HepG2 (cell line): ENCODE measurements around the gene GAL3ST2. TPM values are rescaled to one million over a fixed set of nuclear protein-coding genes. Genes with fewer than 3 reads are reported as not detected.

ENCODE experiments used
- CHD2 ChIP-seq: IDR thresholded peaks from 2 replicates; pipeline ENCODE4 v1.6.1; 2011; ENCODE audit warnings: low read depth, low read length, improper control_type of control experiment
- DBP ChIP-seq: sonication (generic); formaldehyde crosslinking; IDR thresholded peaks from 2 replicates; pipeline ENCODE4 v1.4.0; 2020; ENCODE audit warnings: missing genetic modification reagents; ENCODE audit errors: not compliant biosample characterization
- EED ChIP-seq: sonication (generic); formaldehyde crosslinking; IDR thresholded peaks from 2 replicates; pipeline ENCODE4 v1.5.0; 2020; ENCODE audit warnings: mild to moderate bottlenecking, missing genetic modification reagents
- GABPB1 ChIP-seq: IDR thresholded peaks from 2 replicates; pipeline ENCODE4 v1.6.1; 2016; ENCODE audit warnings: mild to moderate bottlenecking, missing genetic modification reagents, moderate library complexity, missing compliant biosample characterization
- HDAC1 ChIP-seq: sonication (generic); formaldehyde crosslinking; IDR thresholded peaks from 2 replicates; pipeline ENCODE4 v1.5.1; 2020; ENCODE audit warnings: mild to moderate bottlenecking, missing genetic modification reagents
- JUN ChIP-seq: sonication (generic); formaldehyde crosslinking; IDR thresholded peaks from 2 replicates; pipeline ENCODE4 v1.4.0; 2020; ENCODE audit warnings: mild to moderate bottlenecking, missing genetic modification reagents
- MAX ChIP-seq: IDR thresholded peaks from 2 replicates; pipeline ENCODE4 v1.6.1; 2012; ENCODE audit warnings: inconsistent platforms
- MTA3 ChIP-seq: sonication (generic); formaldehyde crosslinking; IDR thresholded peaks from 2 replicates; pipeline ENCODE4 v1.4.0; 2020; ENCODE audit warnings: missing genetic modification reagents
- NCOR1 ChIP-seq: fragments of 200-600 bp; sonication (generic); IDR thresholded peaks from 2 replicates; pipeline ENCODE4 v1.7.0; 2017; ENCODE audit warnings: antibody characterized with exemption, low read length, borderline replicate concordance
- NR2F6 ChIP-seq, 2 experiments: IDR thresholded peaks; 2 replicates each; pipeline ENCODE4 v1.6.1; 2016; ENCODE audit warnings: antibody characterized with exemption in 1 of 2, mild to moderate bottlenecking in 1 of 2
- PCBP2 ChIP-seq: fragments of 200-400 bp; formaldehyde crosslinking; optimal IDR thresholded peaks from 2 replicates; pipeline ENCODE3; 2018; ENCODE audit warnings: low read length, low read depth; ENCODE audit not compliant: poor library complexity, severe bottlenecking
- PLRG1 ChIP-seq: fragments of 450-650 bp; conservative IDR thresholded peaks from 2 replicates; pipeline ENCODE4 v1.6.1; 2016
- SOX13 ChIP-seq, 3 experiments: fragments of 450-650 bp in 1 of 3; sonication (generic) in 1 of 3; formaldehyde crosslinking in 1 of 3; IDR thresholded peaks in 2 of 3; conservative IDR thresholded peaks in 1 of 3; 2 replicates each; pipeline versions ENCODE4 v1.5.0 to v1.6.1; 2016 to 2020; ENCODE audit warnings: antibody characterized with exemption in 1 of 3, mild to moderate bottlenecking in 1 of 3, missing compliant biosample characterization in 1 of 3, missing genetic modification reagents in 1 of 3, moderate library complexity in 1 of 3
- STAG1 ChIP-seq: sonication (generic); formaldehyde crosslinking; IDR thresholded peaks from 2 replicates; pipeline ENCODE4 v1.4.0; 2020; ENCODE audit warnings: missing genetic modification reagents
- TBP ChIP-seq: sonication (generic); formaldehyde crosslinking; IDR thresholded peaks from 2 replicates; pipeline ENCODE4 v1.5.0; 2020; ENCODE audit warnings: missing genetic modification reagents
- USF2 ChIP-seq, 2 experiments: sonication (generic) in 1 of 2; formaldehyde crosslinking in 1 of 2; IDR thresholded peaks; 2 replicates each; pipeline versions ENCODE4 v1.5.1 to v1.6.1; 2011 to 2020; ENCODE audit warnings: borderline replicate concordance in 1 of 2, low read depth in 1 of 2, low read length in 1 of 2, mild to moderate bottlenecking in 1 of 2, missing genetic modification reagents in 1 of 2, moderate library complexity in 1 of 2
- ZBTB25 ChIP-seq: IDR thresholded peaks from 2 replicates; pipeline ENCODE4 v1.6.1; 2018; ENCODE audit warnings: missing genetic modification reagents
- ZKSCAN8 ChIP-seq: IDR thresholded peaks from 2 replicates; pipeline ENCODE4 v1.6.1; 2016; ENCODE audit warnings: borderline replicate concordance, missing genetic modification reagents, missing compliant biosample characterization
- ZMYM4 ChIP-seq: sonication (generic); formaldehyde crosslinking; IDR thresholded peaks from 2 replicates; pipeline ENCODE4 v1.8.1; 2023; ENCODE audit warnings: mild to moderate bottlenecking, missing genetic modification reagents
- ZNF383 ChIP-seq: sonication (generic); formaldehyde crosslinking; IDR thresholded peaks from 2 replicates; pipeline ENCODE4 v1.4.0; 2020; ENCODE audit warnings: missing genetic modification reagents, mild to moderate bottlenecking, borderline replicate concordance
- ZNF496 ChIP-seq: sonication (generic); formaldehyde crosslinking; IDR thresholded peaks from 2 replicates; pipeline ENCODE4 v1.8.1; 2023; ENCODE audit warnings: mild to moderate bottlenecking, moderate library complexity, missing genetic modification reagents; ENCODE audit not compliant: insufficient replicate concordance
- ZNF530 ChIP-seq: sonication (generic); formaldehyde crosslinking; IDR thresholded peaks from 2 replicates; pipeline ENCODE4 v1.5.0; 2020; ENCODE audit warnings: low read depth, mild to moderate bottlenecking, missing genetic modification reagents
- ZNF543 ChIP-seq: sonication (generic); formaldehyde crosslinking; IDR thresholded peaks from 2 replicates; pipeline ENCODE4 v1.4.0; 2020; ENCODE audit warnings: mild to moderate bottlenecking, missing genetic modification reagents
- ZNF660 ChIP-seq: sonication (generic); formaldehyde crosslinking; IDR thresholded peaks from 2 replicates; pipeline ENCODE4 v1.5.1; 2020; ENCODE audit warnings: mild to moderate bottlenecking, low read depth, missing genetic modification reagents, borderline replicate concordance
- polyA plus RNA-seq, 8 experiments: library from polyadenylated mRNA; depleted of rRNA in 3 of 8; stranded (reverse) in 7 of 8; unstranded in 1 of 8; fragments of >200 nt; fragmentation: Illumina TruSeq in 4 of 8; extraction: Trizol in 4 of 8; gene quantifications; 2 replicates each; pipeline versions ENCODE4 v1.2.1 to v1.2.3, GENCODE V29; 2011 to 2016; ENCODE audit warnings: low read depth in 4 of 8, missing spikeins in 1 of 8, mixed read lengths in 1 of 8; ENCODE audit not compliant: insufficient read depth in 1 of 8
- total RNA-seq, 5 experiments: library from RNA; depleted of rRNA; stranded (reverse); fragments of >200 nt; fragmentation: Illumina TruSeq; extraction: Trizol; gene quantifications; 2 replicates each; pipeline ENCODE4 v1.2.3, GENCODE V29; 2016; ENCODE audit warnings: low read depth in 1 of 5

The GAL3ST2 gene
- total and polyA plus RNA-seq, 2 of the 13 experiments (the other 11 are each of a cell fraction or from before 2014, with no cell fraction given), result 0.17 to 0.20 TPM

- peak; percentile 91; the same call in 1 of the 2 replicates for TF ChIP-seq NCOR1
- TF ChIP-seq PLRG1, result no peak
- TF ChIP-seq ZMYM4 (CRISPR knock-in tag), result peak; percentile 75
- no peak for TF ChIP-seq DBP (CRISPR knock-in tag)
- no peak for TF ChIP-seq ZNF530 (CRISPR knock-in tag)
- TF ChIP-seq PCBP2, result no peak
- TF ChIP-seq TBP (CRISPR knock-in tag), result no peak
- peak; percentile 74 for TF ChIP-seq GABPB1 (CRISPR knock-in tag)
- TF ChIP-seq SOX13 (IDR thresholded peaks at IDR 0.05), result no peak; the same call in 1 of the 2 replicates
- TF ChIP-seq SOX13 (CRISPR knock-in tag; conservative IDR thresholded peaks at IDR 0.05 in 1 of 2, IDR thresholded peaks at IDR 0.05 in 1 of 2), result peak in 1 of 2 experiments; percentile 86; a peak in 2 of 4 replicates
- no peak for TF ChIP-seq CHD2
- no peak for TF ChIP-seq ZNF383
- peak; percentile 99 for TF ChIP-seq NR2F6 (IDR thresholded peaks at IDR 0.05)
- peak; percentile 99 for TF ChIP-seq NR2F6 (CRISPR knock-in tag; IDR thresholded peaks at IDR 0.05)
- peak; percentile 71 for TF ChIP-seq HDAC1
- no peak for TF ChIP-seq MTA3 (CRISPR knock-in tag)
- TF ChIP-seq USF2 (IDR thresholded peaks at IDR 0.05; ENCODE audit: low read depth, low read length), result peak; percentile 99
- peak; percentile 95; the same call in 1 of the 2 replicates for TF ChIP-seq USF2 (CRISPR knock-in tag; IDR thresholded peaks at IDR 0.05; ENCODE audit: borderline replicate concordance)
- 0 out of 2 replicates have a peak, but pooled peaks have one; percentile 53 for TF ChIP-seq ZNF543
- TF ChIP-seq JUN (CRISPR knock-in tag), result peak; percentile 82; the same call in 1 of the 2 replicates
- no peak; the same call in 1 of the 2 replicates for TF ChIP-seq EED
- TF ChIP-seq ZNF660 (CRISPR knock-in tag), result no peak
- TF ChIP-seq ZNF496, result no peak
- TF ChIP-seq ZKSCAN8 (CRISPR knock-in tag), result peak; percentile 82; the same call in 1 of the 2 replicates
- TF ChIP-seq ZBTB25, result peak; percentile 89; the same call in 1 of the 2 replicates
- peak; percentile 99 for TF ChIP-seq MAX
- TF ChIP-seq STAG1 (CRISPR knock-in tag), result no peak; the same call in 1 of the 2 replicates
Observed at GRCh38 chr2:241818943-241819270, 42.3 kb downstream of the GAL3ST2 start (continued).
